Renal cortex interstitium (tissue), 11 donors: ENCODE measurements around the gene THSD7A. TPM values are rescaled to one million over a fixed set of nuclear protein-coding genes. Genes with fewer than 3 reads are reported as not detected.
"Not testable (repeated sequence)": the region's sequence is repeated elsewhere in the genome, so short reads cannot be mapped to it uniquely, and the experiment has no call there.

ENCODE experiments used
- DNase-seq, 11 donors: peaks; one replicate each; pipeline ENCODE4 v3.0.0-alpha.2; 2013; ENCODE audit warnings: low read depth in 9 of 11, low spot score in 4 of 11; ENCODE audit errors: extremely low read depth in 1 of 11
- polyA plus RNA-seq, 3 donors: library from polyadenylated mRNA; unstranded; fragments of 120-200 nt; gene quantifications; one replicate each; pipeline ENCODE4 v1.2.1, GENCODE V29; 2013; ENCODE audit not compliant: insufficient read length in 3 of 3

Gene THSD7A
- polyA plus RNA-seq, 3 donors: 58.2 to 63.1 (median 63.0) TPM

DNA sequence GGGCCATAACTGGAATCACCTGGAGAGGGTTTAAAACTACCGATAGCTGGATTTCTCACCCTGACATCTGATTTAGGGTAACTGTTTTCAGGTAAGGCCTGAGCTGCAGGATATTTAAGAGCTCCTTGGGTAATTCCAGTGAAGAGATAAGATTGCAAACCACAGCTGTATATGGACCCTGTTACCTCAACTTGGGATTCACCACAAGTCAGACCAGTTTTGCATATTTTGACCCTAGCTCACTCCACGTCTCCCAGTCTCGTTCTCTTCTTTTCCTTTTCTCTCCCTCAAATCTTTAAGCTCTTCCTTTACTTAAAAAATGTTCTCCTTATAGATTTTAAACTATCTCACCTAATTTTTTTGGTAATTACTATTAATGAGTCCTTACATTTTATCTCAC is 264.4 kb downstream of the THSD7A start:
- DNase-seq: no peak

DNA sequence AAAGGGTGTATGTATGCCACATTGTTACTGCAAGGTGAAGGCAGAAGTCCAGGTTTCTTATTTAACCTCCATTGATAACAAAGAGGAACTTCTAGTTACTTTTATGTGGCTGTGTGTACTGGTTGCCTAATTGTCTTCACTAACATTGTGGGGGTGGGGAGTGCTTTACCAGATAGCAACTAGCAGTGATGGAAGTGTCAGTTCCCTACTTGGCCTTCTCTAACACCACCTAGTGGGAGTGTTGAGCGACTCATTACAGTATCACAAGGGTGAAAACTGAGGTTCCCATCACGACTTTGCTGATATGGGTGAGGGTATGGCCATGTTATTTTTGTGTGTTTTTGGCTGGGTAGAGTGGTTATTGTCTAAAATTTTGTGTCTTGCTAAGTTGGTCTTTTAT is 274.4 kb downstream of the THSD7A start:
- DNase-seq: no peak

DNA sequence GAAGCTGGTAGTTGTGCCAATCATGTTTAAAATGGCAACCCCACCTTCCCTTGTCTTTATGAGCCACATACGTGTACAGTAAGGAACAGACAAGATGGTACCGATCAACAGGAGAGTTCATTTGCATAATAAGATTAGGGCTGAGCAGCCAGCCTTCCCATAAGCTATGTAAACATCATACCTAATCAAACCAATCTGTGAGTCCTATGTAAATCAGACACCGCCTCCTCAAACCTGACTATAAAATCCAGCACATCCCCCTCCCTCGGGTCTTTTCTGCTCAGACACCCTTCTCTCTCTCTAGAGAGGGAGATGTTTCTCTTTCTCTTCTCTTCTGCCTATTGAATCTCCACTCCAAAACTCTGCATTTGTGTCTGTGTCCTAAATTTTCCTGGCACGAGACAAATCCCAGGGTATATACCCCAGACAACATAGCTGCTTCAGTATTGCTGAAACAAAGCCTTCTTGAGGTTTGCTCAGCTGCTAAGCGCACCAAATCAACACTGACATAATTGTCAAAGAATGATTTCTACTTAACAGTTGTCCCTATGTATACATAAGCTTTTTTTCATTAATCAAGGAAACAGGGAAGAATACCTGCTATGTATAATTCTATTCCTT is 279.2 kb downstream of the THSD7A start:
- DNase-seq: no peak

DNA sequence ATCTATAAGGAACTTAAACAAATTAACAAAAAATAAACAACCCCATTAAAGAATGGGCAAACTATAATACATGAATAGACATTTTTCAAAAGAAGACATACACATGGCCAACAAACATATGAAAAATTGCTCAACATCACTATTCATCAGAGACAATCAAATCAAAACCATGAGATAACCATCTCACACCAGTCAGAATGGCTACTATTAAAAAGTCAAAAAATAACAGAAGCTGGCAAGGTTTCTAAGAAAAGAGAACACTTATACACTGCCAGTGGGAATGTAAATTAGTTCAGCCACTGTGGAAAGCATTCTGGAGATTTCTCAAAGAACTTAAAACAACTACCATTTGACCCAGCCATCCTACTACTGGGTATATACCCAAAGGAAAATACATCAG is 280.5 kb downstream of the THSD7A start:
- DNase-seq: no peak

DNA sequence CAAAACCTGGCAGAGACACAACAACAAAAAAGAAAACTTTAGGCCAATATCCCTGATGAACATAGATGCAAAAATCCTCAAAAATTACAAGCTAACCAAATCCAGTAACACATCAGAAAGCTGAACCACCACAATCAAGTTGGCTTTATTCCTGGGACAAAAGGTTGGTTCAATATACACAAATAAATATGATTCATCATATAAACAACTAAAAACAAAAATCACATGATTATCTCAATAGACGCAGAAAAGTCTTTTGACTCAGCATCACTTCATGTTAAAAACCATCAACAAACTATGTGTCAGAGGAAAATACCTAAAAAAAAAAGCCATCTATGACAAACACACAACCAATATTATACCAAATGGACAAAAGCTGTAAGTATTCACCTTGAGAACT is 283.5 kb downstream of the THSD7A start:
- DNase-seq: no peak

DNA sequence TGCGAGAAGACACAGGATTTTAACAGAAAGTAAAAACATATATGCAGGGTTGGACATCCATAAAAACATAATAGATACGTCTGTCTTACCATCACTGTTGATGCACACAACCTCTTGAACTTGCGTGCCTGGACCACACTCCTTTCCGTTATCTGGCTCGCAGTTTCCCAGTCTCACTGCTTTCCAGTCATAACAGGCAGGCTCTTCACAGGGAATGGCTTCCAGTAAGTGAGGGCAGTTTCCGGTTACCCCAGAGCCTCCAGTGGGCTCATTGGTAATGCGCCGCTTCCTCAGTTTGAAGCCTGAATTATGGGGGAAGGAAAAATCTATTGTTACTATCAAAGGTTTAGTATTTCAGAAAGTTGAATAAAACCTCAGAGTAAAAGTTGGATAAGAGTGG is 290.7 kb downstream of the THSD7A start:
- DNase-seq: no peak

DNA sequence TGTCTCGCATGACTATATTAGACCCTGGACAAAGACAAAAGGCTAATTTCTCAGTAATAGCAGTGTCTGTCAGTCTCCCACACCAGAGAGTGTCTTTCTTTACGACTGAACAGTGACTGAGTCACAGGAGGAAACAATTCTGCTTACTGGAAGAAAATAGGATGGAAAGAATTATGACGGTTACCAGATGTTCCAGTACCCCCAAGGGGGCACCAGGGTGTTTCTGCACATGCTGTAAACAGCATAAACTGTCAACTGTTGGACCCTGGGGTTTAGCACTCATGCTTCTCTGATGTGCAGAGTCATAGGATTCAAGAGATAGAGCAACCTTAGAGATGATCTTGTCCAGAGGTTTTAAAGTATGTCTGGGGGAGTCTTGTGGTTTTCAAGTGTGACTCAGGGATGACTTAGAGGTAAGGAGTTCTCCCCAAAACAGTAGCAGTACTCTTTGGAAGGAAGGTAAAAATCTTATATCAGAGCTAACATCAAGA is 291.7 kb downstream of the THSD7A start:
- DNase-seq: no peak

DNA sequence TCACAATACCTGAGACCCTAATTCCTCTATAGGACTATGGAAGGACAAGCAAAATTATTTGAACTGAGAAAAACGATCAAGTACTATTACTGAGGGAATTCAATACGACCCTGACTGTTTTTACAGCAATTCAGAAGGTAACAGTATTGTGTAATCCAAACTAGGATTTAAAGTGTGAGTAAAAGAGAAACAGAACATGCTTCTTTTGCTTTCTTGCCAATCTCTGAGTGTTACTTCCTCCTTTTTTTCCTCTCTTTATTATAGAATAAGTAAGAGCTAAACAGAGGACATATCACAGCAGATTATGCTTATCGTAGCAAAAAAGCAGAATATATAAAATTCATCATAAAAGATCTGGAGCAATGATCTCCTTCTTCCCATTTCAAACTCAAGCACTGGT is 292.1 kb downstream of the THSD7A start:
- DNase-seq: no peak

DNA sequence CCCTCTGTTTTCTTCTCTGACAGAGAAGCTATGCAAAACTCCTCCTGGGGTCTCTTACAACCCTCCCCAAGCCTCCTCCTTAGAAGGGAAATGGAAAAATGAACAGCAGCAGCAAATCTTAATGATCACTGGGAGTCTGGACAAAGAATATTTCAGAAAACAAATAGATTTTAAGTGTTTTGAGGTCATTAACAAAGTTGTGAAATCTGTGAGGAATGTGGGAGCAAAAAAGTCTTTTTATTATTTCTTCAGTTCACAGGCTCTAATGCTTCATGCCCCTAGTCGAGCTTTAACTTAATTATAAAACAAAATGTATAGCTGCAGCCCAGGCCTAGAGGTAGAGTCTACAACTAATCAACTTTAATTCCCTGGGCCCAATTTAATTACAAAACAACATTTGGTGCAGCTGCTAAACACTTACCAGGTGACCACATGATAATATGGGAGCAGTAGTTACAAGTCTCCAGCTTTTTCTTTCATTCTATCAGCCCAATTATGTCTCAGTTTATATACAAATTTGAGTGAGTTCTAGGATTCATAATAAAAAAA is 293.2 kb downstream of the THSD7A start:
- no peak for DNase-seq

DNA sequence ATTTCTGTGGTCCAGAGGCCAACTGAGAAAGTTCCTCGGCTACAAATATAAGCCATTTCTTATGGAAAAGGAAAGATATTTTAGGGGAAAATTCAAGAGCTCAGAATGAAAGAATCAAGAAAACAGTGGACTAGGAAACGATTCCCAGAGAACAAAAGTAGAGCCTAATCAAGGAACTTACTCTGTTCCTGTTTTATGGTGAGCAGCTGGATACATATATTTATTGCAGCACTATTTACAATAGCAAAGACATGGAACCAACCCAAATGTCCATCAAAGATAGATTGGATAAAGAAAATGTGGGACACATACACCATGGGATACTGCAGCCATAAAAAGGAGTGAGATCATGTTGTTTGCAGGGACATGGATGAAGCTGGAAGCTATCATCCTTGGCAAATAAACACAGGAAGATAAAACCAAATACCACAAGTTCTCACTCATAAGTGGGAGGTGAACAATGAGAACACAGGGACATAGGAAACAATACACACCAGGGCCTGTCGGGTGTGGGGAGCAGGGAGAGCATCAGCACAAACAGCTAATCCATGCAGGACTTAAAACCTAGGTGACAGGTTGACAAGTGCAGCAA is 298.7 kb downstream of the THSD7A start:
- DNase-seq: no peak

DNA sequence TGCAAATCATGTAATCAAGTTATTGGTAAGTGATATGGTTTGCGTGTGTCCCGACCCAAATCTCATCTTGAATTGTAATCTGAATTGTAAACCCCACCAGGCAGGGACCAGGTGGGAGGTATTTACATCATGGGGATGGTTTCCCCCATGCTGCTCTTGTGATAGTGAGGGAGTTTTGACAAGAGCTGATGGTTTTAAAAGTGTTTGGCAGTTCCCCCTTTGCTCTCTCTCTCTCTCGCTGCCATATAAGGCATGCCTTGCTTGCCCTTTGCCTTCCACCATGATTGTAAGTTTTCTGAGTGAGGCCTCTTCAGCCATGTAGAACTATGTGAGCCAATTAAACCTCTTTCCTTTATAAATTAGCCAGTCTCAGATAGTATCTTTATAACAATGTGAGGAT is 302.6 kb downstream of the THSD7A start:
- DNase-seq: no peak

DNA sequence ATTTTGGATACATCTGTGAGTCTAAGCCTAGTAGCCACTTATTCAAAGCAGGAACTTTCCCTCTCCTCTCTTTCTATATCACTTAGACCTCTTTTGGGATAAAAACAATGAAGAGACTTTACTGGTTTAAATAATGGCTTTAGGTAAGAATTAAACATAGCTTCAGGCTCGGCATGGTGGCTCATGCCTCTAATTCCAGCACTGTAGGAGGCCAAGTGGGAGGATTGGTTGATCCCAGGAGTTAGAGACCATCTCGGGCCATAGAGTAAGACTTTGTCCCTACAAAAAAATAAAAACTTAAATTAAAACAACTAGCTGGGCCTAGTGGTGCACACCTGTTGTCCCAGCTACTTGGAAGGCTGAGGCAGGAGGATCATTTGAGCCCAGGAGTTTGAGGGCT is 304.3 kb downstream of the THSD7A start:
- DNase-seq: no peak

DNA sequence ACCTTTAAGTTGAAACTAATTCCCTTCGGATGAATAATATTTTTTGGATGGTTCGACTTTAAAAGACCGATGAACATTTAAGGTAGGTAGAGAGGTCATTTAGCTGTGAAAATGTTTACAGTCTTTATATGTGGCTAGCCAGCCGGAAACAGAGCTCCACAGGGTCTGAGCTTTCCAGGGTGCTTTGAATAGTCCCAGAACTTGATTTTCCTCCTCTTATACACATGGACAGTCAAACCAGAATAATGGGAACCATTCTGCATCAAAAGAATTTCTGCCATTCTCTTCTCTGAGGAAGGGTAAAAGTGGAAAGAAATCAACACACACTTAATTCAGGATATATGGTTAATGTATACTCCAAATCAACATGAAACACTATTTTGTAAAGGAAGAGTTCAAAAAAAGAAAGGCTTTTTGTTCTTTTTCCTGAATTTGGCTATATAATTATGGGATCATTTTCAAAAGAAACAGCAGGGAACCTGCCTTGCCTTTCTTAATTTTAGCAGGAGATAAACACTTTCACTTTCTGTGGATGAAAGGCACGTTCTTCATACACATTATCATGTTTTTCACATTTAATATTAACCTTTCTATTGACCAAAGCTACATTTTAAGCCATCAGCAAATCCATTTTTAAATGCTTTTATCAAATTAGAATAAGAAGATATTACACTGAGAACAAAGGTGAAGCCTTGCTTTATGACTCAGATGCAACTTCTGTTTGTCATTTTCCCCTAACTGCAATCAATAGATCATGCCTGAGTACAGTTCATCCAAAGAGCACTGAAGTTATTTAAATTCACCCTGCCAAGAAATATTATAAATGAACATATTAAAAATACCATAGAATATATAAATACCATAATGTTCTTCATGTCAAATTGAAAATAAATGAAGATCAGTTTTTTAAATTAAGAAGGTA is 307.3 kb downstream of the THSD7A start:
- peak in 2 of 11 donors; percentile 6 to 16 for DNase-seq

DNA sequence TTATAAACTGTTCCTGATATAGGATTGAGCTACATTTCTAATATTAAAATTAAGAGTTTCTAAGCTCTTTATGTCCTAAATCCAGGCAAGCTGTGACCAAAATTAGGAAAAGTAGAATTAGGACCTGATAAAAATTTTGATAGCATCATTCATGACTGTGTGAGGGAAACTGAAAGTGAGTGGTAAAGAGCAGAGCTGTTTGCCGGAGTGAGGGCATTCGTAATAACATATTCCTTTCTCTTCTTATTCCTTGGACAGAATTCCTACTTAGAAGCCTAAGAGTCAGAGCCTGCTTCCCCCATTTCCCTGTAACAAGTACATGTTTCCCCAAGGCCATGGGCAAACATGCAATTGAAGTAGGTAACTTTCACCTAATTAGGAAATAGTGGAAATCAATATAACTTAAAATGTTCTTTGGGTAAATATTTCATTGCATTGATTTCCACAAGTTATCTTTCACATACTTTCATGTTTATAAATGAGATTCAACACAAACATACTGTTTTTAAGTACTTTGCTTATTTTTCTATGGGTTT is 310.0 kb downstream of the THSD7A start:
- not testable (repeated sequence) for DNase-seq

DNA sequence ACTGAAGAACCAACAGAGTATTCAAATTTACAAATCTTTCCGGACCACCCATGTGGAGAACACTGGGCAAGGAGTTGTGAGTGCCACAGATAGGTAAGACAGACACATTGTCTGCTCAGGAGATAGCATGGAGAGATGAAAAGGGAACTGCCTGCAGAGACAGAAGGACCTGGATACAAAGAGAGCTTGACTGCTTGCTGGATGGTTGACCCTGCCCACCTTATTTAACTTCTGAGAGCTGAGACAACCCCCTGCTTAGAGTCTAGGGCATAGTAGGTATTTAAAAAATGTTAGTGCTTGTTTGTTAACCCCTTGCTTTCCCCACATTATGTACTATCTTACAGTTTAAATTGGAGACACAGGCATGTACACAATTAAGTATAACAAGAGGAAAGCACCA is 314.1 kb downstream of the THSD7A start:
- DNase-seq: no peak

DNA sequence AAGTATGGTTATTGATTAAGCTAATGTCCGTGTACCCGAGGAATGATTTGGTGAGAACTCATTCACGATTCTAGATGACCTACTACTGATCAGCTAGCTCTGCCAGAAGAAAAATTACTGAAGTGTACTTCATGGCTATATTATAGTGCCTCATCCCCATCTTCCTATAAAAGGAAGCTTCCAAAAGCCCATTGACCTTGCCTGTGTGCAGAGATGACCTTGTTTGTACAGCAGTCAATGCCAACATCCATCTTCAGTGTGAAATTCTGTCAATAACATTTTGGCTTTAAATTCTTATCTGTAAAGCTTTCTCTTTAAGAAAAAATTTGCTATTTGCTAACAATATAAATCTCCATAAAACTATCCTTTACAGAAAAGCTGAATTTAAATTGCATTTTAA is 315.7 kb downstream of the THSD7A start:
- DNase-seq: no peak

DNA sequence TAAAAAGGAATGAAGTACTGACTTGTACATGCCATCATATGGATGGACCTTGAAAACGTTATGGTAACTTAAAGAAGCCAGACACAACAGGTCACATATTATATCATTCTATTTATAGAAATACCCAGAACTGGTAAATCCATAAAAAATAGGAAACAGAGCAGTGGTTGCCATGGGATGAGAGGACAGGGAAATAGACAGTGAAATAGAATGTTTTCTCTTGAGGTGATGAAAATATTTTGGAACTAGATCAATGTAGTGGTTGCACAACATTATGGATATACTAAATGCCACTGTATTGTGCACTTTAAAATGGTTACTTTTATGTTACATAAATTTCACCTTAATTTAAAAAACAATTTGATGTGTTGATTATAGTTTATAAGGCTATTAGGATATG is 318.5 kb downstream of the THSD7A start:
- DNase-seq: no peak

DNA sequence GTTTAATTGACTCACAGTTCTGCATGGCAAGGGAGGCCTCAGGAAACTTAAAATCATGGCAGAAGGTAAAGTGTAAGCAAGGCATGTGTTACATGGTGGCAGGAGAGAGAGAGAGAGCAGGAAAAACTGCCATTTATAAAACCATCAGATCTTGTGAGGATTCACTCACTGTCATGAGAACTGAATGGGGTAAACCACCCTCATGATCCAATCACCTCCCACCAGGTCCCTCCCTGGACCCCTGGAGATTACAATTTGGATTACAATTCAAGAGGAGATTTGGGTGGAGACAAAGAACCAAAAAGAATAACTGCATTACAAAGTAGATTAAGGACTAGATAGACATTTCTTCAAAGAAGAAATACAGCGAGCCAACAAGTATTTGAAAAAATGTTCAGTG is 324.1 kb downstream of the THSD7A start:
- DNase-seq: no peak

DNA sequence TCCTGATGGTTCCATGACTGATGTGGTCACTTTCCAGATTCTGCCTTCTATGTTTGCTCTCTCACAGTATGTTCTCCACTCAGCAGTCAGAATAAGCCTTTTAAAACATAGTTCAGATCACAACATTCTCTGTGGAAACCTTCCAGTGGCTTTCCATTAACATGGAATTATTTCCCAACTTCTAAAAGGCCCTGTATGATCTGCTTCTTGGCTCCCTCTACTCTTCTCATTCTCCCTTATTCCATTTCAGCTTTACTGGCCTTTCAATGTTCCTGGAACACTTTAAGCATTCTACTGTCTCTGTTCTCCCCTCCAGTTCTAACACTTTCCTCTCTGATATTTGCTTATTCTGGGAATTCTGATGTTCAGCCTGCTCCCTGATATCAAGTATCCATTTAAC is 325.6 kb downstream of the THSD7A start:
- no peak for DNase-seq
